ENCODE results near the gene RALGPS2.

DNA sequence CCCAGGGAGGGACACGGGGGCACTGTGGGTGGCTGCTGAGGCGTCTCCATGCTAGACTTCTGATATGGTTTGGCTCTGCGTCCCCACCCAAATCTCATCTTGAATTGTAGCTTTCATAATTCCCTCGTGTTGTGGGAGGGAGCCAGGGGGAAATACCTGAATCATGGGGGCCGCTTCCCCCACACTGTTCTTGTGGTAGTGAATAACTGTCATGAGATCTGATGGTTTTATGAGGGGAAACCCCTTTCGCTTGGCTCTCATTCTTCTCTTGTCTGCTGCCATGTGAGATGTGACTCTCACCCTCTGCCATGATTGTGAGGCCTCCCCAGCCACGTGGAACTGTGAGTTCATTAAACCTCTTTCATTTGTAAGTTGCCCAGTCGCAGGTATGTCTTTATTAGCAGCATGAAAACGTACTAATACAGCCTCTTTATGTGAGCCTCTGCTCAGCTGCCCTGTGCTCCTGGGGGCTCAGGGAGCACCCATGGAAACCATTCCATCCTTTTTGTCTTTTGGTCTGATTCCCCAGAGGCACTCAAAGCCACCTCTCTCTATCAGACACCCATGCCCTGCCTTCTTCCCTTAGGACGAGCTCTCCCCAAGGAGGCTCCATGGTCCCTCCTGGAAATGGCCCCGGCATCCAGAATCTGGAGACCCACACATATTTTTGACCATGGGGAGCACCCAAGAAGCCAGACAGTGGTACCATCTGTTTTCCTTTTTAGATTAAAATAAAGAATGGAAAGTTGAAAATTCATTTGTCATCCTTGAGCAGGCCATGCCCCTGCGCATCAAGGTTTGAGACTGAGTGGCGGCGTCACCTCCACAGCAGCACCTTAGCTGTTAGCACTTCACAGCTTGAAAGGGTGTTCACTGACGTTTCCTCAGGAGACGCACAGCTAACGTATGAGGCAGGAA, 234.8 kb downstream of the RALGPS2 start:
- TF ChIP-seq, protein P1, sequence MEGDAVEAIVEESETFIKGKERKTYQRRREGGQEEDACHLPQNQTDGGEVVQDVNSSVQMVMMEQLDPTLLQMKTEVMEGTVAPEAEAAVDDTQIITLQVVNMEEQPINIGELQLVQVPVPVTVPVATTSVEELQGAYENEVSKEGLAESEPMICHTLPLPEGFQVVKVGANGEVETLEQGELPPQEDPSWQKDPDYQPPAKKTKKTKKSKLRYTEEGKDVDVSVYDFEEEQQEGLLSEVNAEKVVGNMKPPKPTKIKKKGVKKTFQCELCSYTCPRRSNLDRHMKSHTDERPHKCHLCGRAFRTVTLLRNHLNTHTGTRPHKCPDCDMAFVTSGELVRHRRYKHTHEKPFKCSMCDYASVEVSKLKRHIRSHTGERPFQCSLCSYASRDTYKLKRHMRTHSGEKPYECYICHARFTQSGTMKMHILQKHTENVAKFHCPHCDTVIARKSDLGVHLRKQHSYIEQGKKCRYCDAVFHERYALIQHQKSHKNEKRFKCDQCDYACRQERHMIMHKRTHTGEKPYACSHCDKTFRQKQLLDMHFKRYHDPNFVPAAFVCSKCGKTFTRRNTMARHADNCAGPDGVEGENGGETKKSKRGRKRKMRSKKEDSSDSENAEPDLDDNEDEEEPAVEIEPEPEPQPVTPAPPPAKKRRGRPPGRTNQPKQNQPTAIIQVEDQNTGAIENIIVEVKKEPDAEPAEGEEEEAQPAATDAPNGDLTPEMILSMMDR (IDR thresholded peaks at IDR 0.05): no peak
- no peak for TF ChIP-seq EZH2 (IDR thresholded peaks at IDR 0.05)

All from neural progenitor cell (in vitro differentiated cells).